Measurements from ENCODE around the gene FRK.
"Not testable (repeated sequence)": the region's sequence is repeated elsewhere in the genome, so short reads cannot be mapped to it uniquely, and the experiment has no call there.

FRK gene

GRCh38 chr6:115937502-115937901 is 123.2 kb downstream of the FRK start:
- DNase-seq = not testable (repeated sequence)

GRCh38 chr6:115935361-115935760 is 125.3 kb downstream of the FRK start:
- no peak for DNase-seq

- DNase-seq = no peak
These were observed 125.9 kb downstream of the FRK start for GRCh38 chr6:115934829-115935228.

- DNase-seq = no peak
These were observed 126.5 kb downstream of the FRK start for GRCh38 chr6:115934145-115934544.

GRCh38 chr6:115932481-115932880 is 128.2 kb downstream of the FRK start:
- no peak for DNase-seq

- not testable (repeated sequence) for DNase-seq
These were observed 132.7 kb downstream of the FRK start for GRCh38 chr6:115928000-115928399.

- DNase-seq = no peak
These were observed 137.7 kb downstream of the FRK start for GRCh38 chr6:115922971-115923370.

GRCh38 chr6:115914098-115914497 is 146.6 kb downstream of the FRK start:
- DNase-seq = no peak

- DNase-seq = no peak
These were observed 150.7 kb downstream of the FRK start for GRCh38 chr6:115909923-115910546.

- no peak for DNase-seq
These were observed 151.7 kb downstream of the FRK start for GRCh38 chr6:115908906-115909559.

GRCh38 chr6:115905471-115905870 is 155.2 kb downstream of the FRK start:
- DNase-seq = no peak

GRCh38 chr6:115902436-115902835 is 158.3 kb downstream of the FRK start:
- DNase-seq = no peak

- no peak for DNase-seq
These were observed 158.8 kb downstream of the FRK start for GRCh38 chr6:115901896-115902295.

GRCh38 chr6:115899730-115900282 is 160.9 kb downstream of the FRK start:
- no peak for DNase-seq

GRCh38 chr6:115898246-115898645 is 162.4 kb downstream of the FRK start:
- no peak for DNase-seq

- DNase-seq = peak; percentile 26 to 39 (median 29)
These were observed 164.1 kb downstream of the FRK start for GRCh38 chr6:115896538-115897129.

- DNase-seq = no peak
These were observed 166.2 kb downstream of the FRK start for GRCh38 chr6:115894426-115894992.

- no peak for DNase-seq
These were observed 168.9 kb downstream of the FRK start for GRCh38 chr6:115891750-115892149.

- peak; percentile 3 to 47 (median 14) for DNase-seq
These were observed 169.5 kb downstream of the FRK start for GRCh38 chr6:115891111-115891669.

- DNase-seq = no peak
These were observed 170.5 kb downstream of the FRK start for GRCh38 chr6:115890238-115890637.

- not testable (repeated sequence) for DNase-seq
These were observed 171.8 kb downstream of the FRK start for GRCh38 chr6:115888687-115889470.

- DNase-seq = no peak
These were observed 172.8 kb downstream of the FRK start for GRCh38 chr6:115887891-115888290.

Measured in suppressor macrophage treated with lipopolysaccharide for 1 hour (primary cell).